ENCODE data around the gene PLA2G7.
"Not testable (repeated sequence)": the region's sequence is repeated elsewhere in the genome, so short reads cannot be mapped to it uniquely, and the experiment has no call there.

PLA2G7 gene

GRCh38 chr6:46734867-46735719 lies at the start of gene PLA2G7:
PLA2G7 (minus strand) TSS chr6:46735375; CDS start chr6:46722891, 12,484 bp downstream.
- no peak for DNase-seq (ENCODE audit: low read depth in 2 of 2, low spot score in 1 of 2)

DNA sequence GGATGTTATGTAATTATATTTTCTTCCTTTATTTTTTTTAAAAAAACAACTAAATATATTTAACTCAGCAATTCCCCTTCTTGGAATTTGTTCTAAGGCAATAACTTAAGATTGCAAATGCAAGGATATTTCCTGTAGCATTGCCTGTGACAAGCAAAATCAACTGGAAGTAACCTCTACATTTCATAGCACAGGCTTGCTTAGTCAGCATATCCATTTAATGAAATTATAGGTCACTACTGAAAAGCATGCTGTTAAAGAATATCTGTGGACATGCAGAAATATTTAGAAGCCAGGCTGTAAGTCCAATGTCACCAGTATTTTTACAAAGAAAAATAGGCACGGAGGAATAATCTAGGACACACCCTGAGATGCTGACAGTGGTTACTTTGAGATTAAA lies 49.4 kb upstream of the PLA2G7 start:
- no peak for DNase-seq (ENCODE audit: low read depth in 2 of 2, low spot score in 1 of 2)

- no peak for DNase-seq (ENCODE audit: low read depth in 2 of 2, low spot score in 1 of 2)
These were observed 46.6 kb upstream of the PLA2G7 start for GRCh38 chr6:46781478-46782378.

DNA sequence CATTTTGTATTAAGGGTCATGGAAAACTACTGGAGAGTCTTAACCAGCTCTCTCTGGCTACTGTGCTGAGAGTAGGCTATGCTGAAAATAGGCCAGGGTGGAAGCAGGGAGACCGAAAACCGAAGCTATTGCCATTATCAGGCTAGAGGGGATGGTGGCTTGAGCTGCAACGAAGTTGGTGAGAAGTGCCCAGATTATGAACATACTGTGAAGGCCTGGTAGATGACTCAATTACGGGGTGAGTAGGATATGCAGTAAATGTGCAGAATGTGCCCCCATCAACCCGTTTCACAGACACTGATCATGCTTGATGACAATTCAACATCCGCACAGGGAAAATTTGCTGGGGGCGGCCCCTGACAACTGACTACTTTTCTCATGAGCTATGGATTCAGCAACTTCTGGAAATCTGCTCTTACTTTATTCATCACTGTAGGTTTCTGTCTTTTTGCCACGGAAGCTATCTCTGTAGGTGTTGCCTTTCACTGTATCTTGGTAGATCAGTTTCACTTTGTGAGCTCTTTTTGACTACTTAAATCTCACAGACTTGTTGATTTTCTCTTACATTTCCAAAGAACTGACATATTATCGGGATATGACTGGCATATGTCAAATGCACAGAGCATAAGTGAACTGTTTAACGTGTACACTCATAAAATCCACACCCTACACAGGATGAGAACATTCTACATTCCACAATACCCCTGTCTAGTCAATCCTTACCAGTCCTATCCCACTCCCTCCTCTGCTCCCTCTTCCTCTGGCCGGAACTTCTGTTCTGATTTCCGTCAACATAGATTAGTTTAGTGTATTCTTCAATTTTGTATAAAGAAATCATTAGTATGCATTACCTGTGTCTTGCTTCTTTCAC lies 42.5 kb upstream of the PLA2G7 start:
- no peak for DNase-seq (ENCODE audit: low read depth in 2 of 2, low spot score in 1 of 2)

DNA sequence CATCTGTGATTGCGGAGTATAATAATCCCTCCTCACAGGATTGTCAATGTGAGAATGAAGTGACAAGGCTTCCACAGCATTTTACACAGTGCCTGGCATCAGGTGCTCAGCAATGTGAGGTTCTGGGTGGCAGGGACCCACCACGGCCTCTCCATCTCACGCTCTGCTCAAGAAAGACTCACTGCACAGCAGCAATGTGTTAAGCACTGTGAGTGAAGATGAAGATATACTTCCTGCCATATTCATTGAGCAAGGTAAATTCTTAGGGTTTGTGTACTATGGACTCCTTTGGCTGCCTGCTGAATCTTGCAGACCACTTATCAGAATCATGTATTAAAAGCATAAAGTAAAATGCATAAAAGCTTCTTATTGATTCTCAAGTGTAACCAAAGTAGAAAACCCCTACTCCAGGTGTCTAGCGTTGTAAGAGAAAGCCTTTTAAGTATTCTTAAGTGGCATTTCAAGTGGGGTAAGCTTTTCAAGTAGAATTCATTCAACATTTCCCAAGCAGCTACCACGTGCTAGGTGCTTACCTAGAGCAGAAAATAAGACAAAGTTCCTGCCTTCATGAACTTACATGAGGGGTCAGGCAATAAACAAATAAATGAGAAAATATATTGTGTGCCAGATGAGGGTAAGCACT lies 41.0 kb upstream of the PLA2G7 start:
- DNase-seq (ENCODE audit: low read depth in 2 of 2, low spot score in 1 of 2): no peak

- not testable (repeated sequence) for DNase-seq (ENCODE audit: low read depth in 2 of 2, low spot score in 1 of 2)
These were observed 39.6 kb upstream of the PLA2G7 start for GRCh38 chr6:46774736-46775135.

DNA sequence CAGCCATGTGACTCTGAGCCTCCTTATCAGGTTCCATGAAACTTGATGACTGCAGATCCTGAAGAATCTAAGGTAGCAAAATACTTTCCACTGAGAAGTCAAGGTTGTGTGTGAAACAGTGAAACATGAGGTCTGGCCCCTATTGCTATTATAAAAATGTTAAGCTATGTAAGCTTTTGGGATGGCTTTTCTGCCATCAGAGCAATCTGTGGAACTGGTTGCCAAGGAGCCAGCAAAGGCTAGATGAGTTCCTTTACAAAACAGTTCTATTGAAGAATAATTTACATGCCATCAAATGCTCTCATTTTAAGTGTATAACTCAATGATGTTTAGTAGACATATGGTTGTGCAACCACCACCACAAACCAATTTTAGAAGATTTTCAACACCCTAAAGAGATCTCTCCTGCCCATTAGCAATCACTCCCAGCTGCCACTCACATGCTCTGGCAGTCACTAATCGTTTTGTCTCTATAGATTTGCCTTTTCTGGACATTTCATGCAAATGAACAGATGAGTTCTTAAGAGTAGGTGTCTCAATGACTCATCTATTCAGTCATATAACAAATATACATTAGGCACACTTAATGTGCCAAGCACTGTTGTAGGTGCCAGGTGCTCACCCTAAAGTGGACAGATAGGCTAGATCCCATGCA lies 38.2 kb upstream of the PLA2G7 start:
- no peak for DNase-seq (ENCODE audit: low read depth in 2 of 2, low spot score in 1 of 2)

- DNase-seq (ENCODE audit: low read depth in 2 of 2, low spot score in 1 of 2): no peak
These were observed 37.6 kb upstream of the PLA2G7 start for GRCh38 chr6:46772762-46773161.

- no peak for DNase-seq (ENCODE audit: low read depth in 2 of 2, low spot score in 1 of 2)
These were observed 36.8 kb upstream of the PLA2G7 start for GRCh38 chr6:46772016-46772415.

DNA sequence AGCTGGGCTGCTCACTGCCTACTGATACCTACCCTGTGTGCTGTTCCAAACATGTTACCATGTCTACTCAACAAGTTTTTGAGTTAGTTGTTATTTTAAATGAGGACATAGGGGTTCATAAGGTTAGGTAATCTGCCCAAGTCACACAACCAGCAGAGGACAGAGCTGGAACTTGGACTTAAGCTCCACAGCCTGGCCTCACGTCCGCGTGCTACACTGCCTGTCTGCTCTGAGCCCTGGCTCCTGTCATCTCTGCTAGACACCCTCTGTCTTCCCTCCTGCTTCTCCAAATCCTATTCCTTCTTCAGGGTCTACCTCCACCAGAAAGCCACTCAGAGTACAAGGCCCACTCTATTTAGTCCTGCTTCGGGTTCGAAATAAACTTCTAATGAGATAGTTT lies 29.8 kb upstream of the PLA2G7 start:
- no peak for DNase-seq (ENCODE audit: low read depth in 2 of 2, low spot score in 1 of 2)

GRCh38 chr6:46764280-46764679 lies 29.1 kb upstream of the PLA2G7 start:
- DNase-seq (ENCODE audit: low read depth in 2 of 2, low spot score in 1 of 2): not testable (repeated sequence)

GRCh38 chr6:46763466-46763865 lies 28.3 kb upstream of the PLA2G7 start:
- DNase-seq (ENCODE audit: low read depth in 2 of 2, low spot score in 1 of 2): no peak

GRCh38 chr6:46760925-46761324 lies 25.8 kb upstream of the PLA2G7 start:
- no peak for DNase-seq (ENCODE audit: low read depth in 2 of 2, low spot score in 1 of 2)

DNA sequence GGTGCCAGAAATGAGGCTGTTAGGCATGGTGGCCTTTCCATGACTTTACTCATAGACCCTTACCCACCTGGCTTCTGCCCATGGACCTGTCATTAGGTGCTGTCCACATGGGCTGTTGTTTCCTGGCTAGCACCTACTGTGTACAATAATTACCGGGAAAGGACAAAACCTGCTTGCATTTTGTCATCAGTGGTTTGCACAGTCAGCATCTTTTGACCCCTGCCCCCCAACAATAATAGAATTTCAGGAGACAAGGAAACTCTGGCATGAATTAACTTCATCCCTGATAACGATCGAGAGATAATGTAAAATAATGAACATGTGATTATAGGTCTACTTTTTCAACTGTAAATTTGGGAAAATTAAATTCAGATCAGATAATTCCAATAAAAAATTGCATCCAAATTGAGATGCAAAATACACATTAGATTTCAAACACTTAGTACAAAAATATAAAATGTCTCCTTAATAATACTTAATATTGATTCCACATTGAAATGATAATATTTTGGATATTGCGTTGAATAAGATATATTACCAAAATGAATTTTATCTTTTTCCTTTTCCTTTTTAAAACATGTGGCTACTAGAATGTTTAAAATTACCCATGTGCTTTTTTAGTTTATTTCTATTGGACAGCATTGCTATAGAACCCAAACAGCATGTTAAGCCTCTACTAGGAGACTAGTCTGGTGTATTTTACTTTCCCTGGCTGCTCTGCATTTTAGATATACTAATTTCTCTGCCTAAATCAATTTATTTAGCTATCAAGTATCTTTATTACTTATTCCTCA lies 24.0 kb upstream of the PLA2G7 start:
- no peak for DNase-seq (ENCODE audit: low read depth in 2 of 2, low spot score in 1 of 2)

- no peak for DNase-seq (ENCODE audit: low read depth in 2 of 2, low spot score in 1 of 2)
These were observed 22.0 kb upstream of the PLA2G7 start for GRCh38 chr6:46757214-46757596.

DNA sequence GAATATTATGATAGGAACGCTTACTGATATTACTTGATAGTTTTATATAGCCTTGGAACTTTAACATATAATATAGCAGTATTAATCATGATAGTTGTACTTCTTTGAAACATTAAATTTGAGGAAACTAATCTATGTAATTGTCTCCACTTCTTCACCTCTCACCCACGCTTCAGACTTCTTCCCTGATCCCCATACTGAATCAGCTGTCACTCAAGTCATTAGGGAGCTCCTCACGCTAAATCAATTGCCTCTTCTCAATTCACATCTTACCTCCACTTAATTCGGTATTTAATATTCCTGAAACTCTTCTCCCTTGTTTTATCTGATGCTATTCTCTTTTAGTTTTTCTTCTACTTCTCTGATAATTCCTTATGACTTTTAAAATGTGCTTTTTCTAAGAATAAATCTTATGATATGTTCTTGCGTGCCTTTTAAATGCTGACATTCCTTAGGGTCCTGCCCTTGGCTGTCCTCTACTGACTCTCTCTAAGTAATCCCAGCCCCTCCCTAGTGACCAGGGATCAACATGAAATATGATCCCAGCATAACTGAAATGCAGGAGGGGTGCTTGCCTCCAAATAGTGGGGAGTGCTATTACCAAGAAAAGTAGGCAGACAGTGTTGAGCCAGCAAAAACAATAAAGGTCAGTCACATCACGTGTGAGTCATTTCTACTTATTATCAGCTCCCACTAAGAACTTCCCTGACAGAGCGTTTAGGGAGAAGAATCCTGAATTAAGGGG lies 21.5 kb upstream of the PLA2G7 start:
- DNase-seq (ENCODE audit: low read depth in 2 of 2, low spot score in 1 of 2): no peak

DNA sequence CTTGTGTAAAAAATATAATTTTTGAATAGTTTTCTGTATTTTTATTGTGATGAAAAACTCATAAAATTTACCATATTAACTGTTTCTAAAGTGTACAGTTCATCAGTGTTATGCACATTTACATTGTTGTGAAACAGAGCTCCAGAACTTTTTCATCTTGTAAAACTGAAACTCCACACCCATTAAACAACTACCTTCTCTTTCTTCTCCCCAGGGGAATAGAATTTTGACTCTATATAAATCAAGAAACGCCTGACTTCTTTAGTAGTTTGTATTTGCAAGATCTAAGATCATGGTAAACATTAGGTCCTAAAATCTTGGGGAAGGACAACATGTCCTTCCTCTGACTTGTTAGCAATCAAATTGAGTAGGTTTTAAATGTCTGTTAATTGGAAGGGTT lies 20.7 kb upstream of the PLA2G7 start:
- no peak for DNase-seq (ENCODE audit: low read depth in 2 of 2, low spot score in 1 of 2)

DNA sequence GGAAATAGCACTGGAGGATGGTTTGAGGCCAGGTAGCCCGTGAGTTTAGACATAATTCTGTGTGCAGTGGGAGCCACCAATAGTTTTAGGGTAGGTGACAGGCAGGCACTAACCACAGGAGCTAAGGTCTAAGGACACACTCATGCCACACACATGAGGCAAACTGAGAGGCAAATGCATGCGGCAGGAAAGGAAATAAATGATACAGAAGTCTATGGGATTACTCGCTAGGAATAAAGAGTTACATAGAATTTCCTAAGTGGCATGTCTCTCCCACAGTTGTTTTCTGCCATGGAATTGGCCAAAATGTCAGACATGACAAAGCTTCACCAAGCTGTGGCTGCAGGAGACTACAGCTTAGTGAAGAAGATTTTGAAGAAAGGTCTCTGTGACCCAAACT lies 16.5 kb upstream of the PLA2G7 start:
- DNase-seq (ENCODE audit: low read depth in 2 of 2, low spot score in 1 of 2): no peak

DNA sequence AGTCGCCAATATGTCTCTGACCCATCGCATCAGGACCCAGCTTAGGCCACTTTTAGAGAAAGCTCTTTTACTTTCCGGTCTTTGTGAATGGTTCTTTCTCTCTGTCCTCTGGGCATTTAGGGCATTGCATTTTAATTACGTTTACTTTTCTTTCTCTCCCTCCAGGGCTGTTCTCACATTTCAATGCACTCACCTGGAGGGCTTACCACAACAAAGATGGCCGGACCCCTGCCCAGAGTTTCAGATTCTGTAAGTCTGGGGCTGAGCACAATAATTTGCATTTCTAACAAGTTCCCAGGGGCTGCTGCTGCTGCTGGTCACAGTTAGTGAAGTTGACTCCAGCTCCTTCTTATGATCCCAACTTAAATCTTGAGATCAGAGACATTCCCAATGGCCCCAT lies 14.6 kb upstream of the PLA2G7 start:
- no peak for DNase-seq (ENCODE audit: low read depth in 2 of 2, low spot score in 1 of 2)
